H1 (cell line): ENCODE data around the gene PURA. TPM values are rescaled to one million over a fixed set of nuclear protein-coding genes. Genes with fewer than 3 reads are reported as not detected.

Experiments used
- CTCF ChIA-PET: fragments of 300-600 bp; sonication (Branson Sonifier 250); formaldehyde crosslinking; loops from one replicate; lab custom pipeline; 2021; ENCODE audit not compliant: partially characterized antibody; lab: Charles Lee
- POLR2A ChIA-PET: fragments of 300-600 bp; sonication (Branson Sonifier 250); formaldehyde crosslinking; loops from one replicate; lab custom pipeline; 2021; ENCODE audit warnings: inconsistent platforms; ENCODE audit not compliant: partially characterized antibody; lab: Charles Lee
- DNase-seq, 2 experiments: peaks; one replicate each; pipeline versions ENCODE4 v3.0.0 to v3.0.0-alpha.2; 2010 to 2022; ENCODE audit warnings: low spot score in 2 of 2, low read depth in 1 of 2, mixed read lengths in 1 of 2
- FAIRE-seq: peaks from 2 replicates; lab custom pipeline; 2011; peaks lifted over from hg19 to GRCh38; lab: Jason Lieb, UNC
- H2AFZ ChIP-seq: 2 replicates; pipeline ENCODE4 v1.8.1; 2012; ENCODE audit warnings: low read length, inconsistent platforms
- H2AK5ac ChIP-seq: 2 replicates; pipeline ENCODE4 v1.6.1; 2013; ENCODE audit warnings: low read depth, low read length
- H2BK120ac ChIP-seq: replicated peaks from 2 replicates; pipeline ENCODE3; 2013; ENCODE audit warnings: low read depth, low read length, inconsistent platforms
- H2BK12ac ChIP-seq: 2 replicates; pipeline ENCODE4 v1.6.1; 2013; ENCODE audit warnings: low read depth, low read length
- H2BK15ac ChIP-seq: 2 replicates; pipeline ENCODE4 v1.6.1; 2013; ENCODE audit warnings: low read length
- H2BK20ac ChIP-seq: 2 replicates; pipeline ENCODE4 v1.6.1; 2013; ENCODE audit warnings: low read length
- H2BK5ac ChIP-seq: 2 replicates; pipeline ENCODE4 v1.6.1; 2013; ENCODE audit warnings: low read depth, low read length
- H3K14ac ChIP-seq: 2 replicates; pipeline ENCODE4 v1.6.1; 2013; ENCODE audit warnings: inconsistent platforms; ENCODE audit not compliant: insufficient read length
- H3K18ac ChIP-seq: 2 replicates; pipeline ENCODE4 v1.6.1; 2013; ENCODE audit warnings: low read length; ENCODE audit errors: extremely low read depth
- H3K23ac ChIP-seq: 2 replicates; pipeline ENCODE4 v1.6.1; 2013; ENCODE audit warnings: inconsistent platforms; ENCODE audit not compliant: insufficient read length
- H3K23me2 ChIP-seq: 2 replicates; pipeline ENCODE4 v1.6.1; 2013; ENCODE audit warnings: low read depth, low read length
- H3K27ac ChIP-seq: 2 replicates; pipeline ENCODE4 v1.6.1; 2011; ENCODE audit warnings: low read depth, low read length, inconsistent platforms
- H3K27me3 ChIP-seq, 4 experiments: replicated peaks in 1 of 4; 1 replicate in 1 of 4; 2 replicates in 3 of 4; pipeline versions ENCODE4 v1.6.1 to v1.8.1; 2011 to 2013; ENCODE audit warnings: low read length in 3 of 4, mild to moderate bottlenecking in 3 of 4, inconsistent platforms in 2 of 4, mixed read lengths in 2 of 4, moderate library complexity in 1 of 4; ENCODE audit not compliant: control insufficient read depth in 3 of 4, insufficient read depth in 3 of 4; ENCODE audit errors: extremely low read depth in 1 of 4
- H3K36me3 ChIP-seq, 4 experiments: 2 replicates each; pipeline versions ENCODE4 v1.6.1 to v1.8.1; 2011 to 2013; ENCODE audit warnings: mild to moderate bottlenecking in 4 of 4, low read length in 3 of 4, moderate library complexity in 2 of 4, control low read depth in 1 of 4, inconsistent platforms in 1 of 4; ENCODE audit not compliant: insufficient read depth in 4 of 4, control insufficient read depth in 2 of 4
- H3K4ac ChIP-seq: replicated peaks from 2 replicates; pipeline ENCODE3; 2013; ENCODE audit warnings: low read length, low read depth, mixed read lengths, inconsistent platforms; ENCODE audit not compliant: insufficient read length
- H3K4me1 ChIP-seq, 4 experiments: replicated peaks in 1 of 4; 1 replicate in 1 of 4; 2 replicates in 3 of 4; pipeline versions ENCODE4 v1.6.1 to v1.8.1; 2011 to 2013; ENCODE audit warnings: low read length in 3 of 4, inconsistent platforms in 2 of 4, mixed read lengths in 1 of 4; ENCODE audit not compliant: insufficient read depth in 4 of 4, control insufficient read depth in 3 of 4
- H3K4me2 ChIP-seq, 2 experiments: 2 replicates each; pipeline versions ENCODE4 v1.6.1 to v1.8.1; 2011 to 2013; ENCODE audit warnings: low read depth in 2 of 2, low read length in 2 of 2, control low read depth in 1 of 2, inconsistent platforms in 1 of 2, mild to moderate bottlenecking in 1 of 2; ENCODE audit not compliant: insufficient read depth in 1 of 2
- H3K4me3 ChIP-seq, 4 experiments: fragments of 200-600, 300-600 bp in 1 of 4; sonication (generic), shearing (Covaris generic), sonication (Bioruptor Twin) in 1 of 4; 2 replicates each; pipeline versions ENCODE4 v1.5.1 to v1.8.1; 2011 to 2016; ENCODE audit warnings: low read length in 4 of 4, low read depth in 3 of 4, control low read depth in 2 of 4, inconsistent platforms in 2 of 4, mild to moderate bottlenecking in 2 of 4, mixed read lengths in 1 of 4, moderate library complexity in 1 of 4; ENCODE audit not compliant: insufficient read depth in 2 of 4; ENCODE audit errors: extremely low read depth in 1 of 4
- H3K56ac ChIP-seq: replicated peaks from 2 replicates; pipeline ENCODE3; 2013; ENCODE audit warnings: low read depth, mild to moderate bottlenecking, mixed read lengths, low read length, inconsistent platforms; ENCODE audit not compliant: insufficient read length
- H3K79me1 ChIP-seq: 2 replicates; pipeline ENCODE4 v1.6.1; 2013; ENCODE audit warnings: low read depth, low read length, control low read depth
- H3K79me2 ChIP-seq, 2 experiments: 2 replicates each; pipeline versions ENCODE4 v1.6.1 to v1.8.1; 2012 to 2013; ENCODE audit warnings: low read length in 2 of 2, mild to moderate bottlenecking in 2 of 2, inconsistent platforms in 1 of 2; ENCODE audit not compliant: insufficient read depth in 2 of 2, control insufficient read depth in 1 of 2
- H3K9ac ChIP-seq, 4 experiments: replicated peaks in 1 of 4; 1 replicate in 1 of 4; 2 replicates in 3 of 4; pipeline versions ENCODE4 v1.6.1 to v1.8.1; 2011 to 2013; ENCODE audit warnings: low read depth in 3 of 4, low read length in 3 of 4, control low read depth in 2 of 4, mild to moderate bottlenecking in 2 of 4, moderate library complexity in 2 of 4, inconsistent platforms in 1 of 4; ENCODE audit errors: extremely low read depth in 1 of 4
- H3K9me3 ChIP-seq, 2 experiments: 2 replicates each; pipeline versions ENCODE4 v1.6.1 to v1.8.1; 2012 to 2013; ENCODE audit warnings: mild to moderate bottlenecking in 2 of 2, moderate library complexity in 2 of 2, control low read depth in 1 of 2, inconsistent platforms in 1 of 2, low read depth in 1 of 2, low read length in 1 of 2, mixed read lengths in 1 of 2; ENCODE audit not compliant: insufficient read depth in 2 of 2
- H4K20me1 ChIP-seq, 2 experiments: replicated peaks in 1 of 2; 2 replicates each; pipeline versions ENCODE3 to v1.8.1; 2011 to 2013; ENCODE audit warnings: inconsistent platforms in 2 of 2, low read length in 2 of 2, mild to moderate bottlenecking in 1 of 2; ENCODE audit not compliant: insufficient read depth in 2 of 2, control insufficient read depth in 1 of 2
- H4K5ac ChIP-seq: 2 replicates; pipeline ENCODE4 v1.6.1; 2013; ENCODE audit warnings: low read length, low read depth, mixed read lengths, inconsistent platforms; ENCODE audit not compliant: insufficient read length
- H4K8ac ChIP-seq: 2 replicates; pipeline ENCODE4 v1.8.0; 2013; ENCODE audit warnings: mild to moderate bottlenecking, moderate library complexity, low read length, inconsistent platforms; ENCODE audit not compliant: insufficient read depth; ENCODE audit errors: extremely low read depth
- H4K91ac ChIP-seq: replicated peaks from 2 replicates; pipeline ENCODE3; 2013; ENCODE audit warnings: low read length, mixed read lengths, inconsistent platforms; ENCODE audit not compliant: insufficient read length
- ASH2L ChIP-seq: fragments of 200-600, 300-600 bp; sonication (generic); IDR thresholded peaks from one replicate; pipeline ENCODE4 v1.7.1; 2017; ENCODE audit warnings: low read length
- HDAC2 ChIP-seq, 2 experiments: fragments of 300-600 bp in 1 of 2; sonication (generic) in 1 of 2; IDR thresholded peaks; 2 replicates each; pipeline ENCODE4 v1.6.1; 2011 to 2012; ENCODE audit warnings: low read depth in 2 of 2, low read length in 2 of 2, mild to moderate bottlenecking in 2 of 2, moderate library complexity in 2 of 2, borderline replicate concordance in 1 of 2, inconsistent platforms in 1 of 2
- HDAC6 ChIP-seq: IDR thresholded peaks from one replicate; pipeline ENCODE4 v1.7.1; 2012; ENCODE audit warnings: low read depth, mild to moderate bottlenecking, inconsistent platforms, low read length, moderate library complexity
- MAFK ChIP-seq: IDR thresholded peaks from 2 replicates; pipeline ENCODE4 v1.6.1; 2012; ENCODE audit warnings: low read depth, mild to moderate bottlenecking, improper control_type of control experiment, low read length
- PHF8 ChIP-seq: fragments of 200-600 bp; sonication (generic); conservative IDR thresholded peaks from 2 replicates; pipeline ENCODE4 v1.7.1; 2012; ENCODE audit warnings: low read depth, mild to moderate bottlenecking, inconsistent platforms, low read length, moderate library complexity
- POLR2A ChIP-seq, 2 experiments: IDR thresholded peaks; 1 replicate in 1 of 2; 2 replicates in 1 of 2; pipeline ENCODE4 v1.6.1; 2011; ENCODE audit warnings: low read depth in 2 of 2, low read length in 2 of 2, mild to moderate bottlenecking in 2 of 2; ENCODE audit errors: control extremely low read depth in 1 of 2
- RBBP5 ChIP-seq: IDR thresholded peaks from 2 replicates; pipeline ENCODE4 v1.7.1; 2012; ENCODE audit warnings: low read depth, mild to moderate bottlenecking, inconsistent platforms, low read length, moderate library complexity, borderline replicate concordance
- SRF ChIP-seq: IDR thresholded peaks from 2 replicates; pipeline ENCODE4 v1.6.1; 2011; ENCODE audit warnings: mild to moderate bottlenecking, low read depth, low read length, moderate library complexity
- SUZ12 ChIP-seq: fragments of 200-600 bp; sonication (generic); IDR thresholded peaks from 2 replicates; pipeline ENCODE4 v1.6.1; 2012; ENCODE audit warnings: mild to moderate bottlenecking, inconsistent platforms, low read length, moderate library complexity, mixed read lengths
- TAF1 ChIP-seq: IDR thresholded peaks from 2 replicates; pipeline ENCODE4 v1.6.1; 2011; ENCODE audit warnings: mild to moderate bottlenecking, low read depth, low read length
- TAF7 ChIP-seq: optimal IDR thresholded peaks from 2 replicates; pipeline ENCODE3; 2011; ENCODE audit warnings: low read depth, mild to moderate bottlenecking, inconsistent platforms, low read length, moderate library complexity, borderline replicate concordance
- TBP ChIP-seq: IDR thresholded peaks from 2 replicates; pipeline ENCODE4 v1.6.1; 2011; ENCODE audit warnings: low read depth, low read length, improper control_type of control experiment
- WGBS, 2 experiments: shearing (Covaris generic) in 1 of 2; methylation state at CpG; one replicate each; pipeline versions ENCODE4 v1.1.6 to v1.1.7; 2013 to 2015; ENCODE audit warnings: low lambda C conversion rate in 2 of 2, mixed read lengths in 2 of 2, inconsistent platforms in 1 of 2, low coverage in 1 of 2, missing lambda C conversion rate in 1 of 2; ENCODE audit not compliant: insufficient replicate concordance in 2 of 2, insufficient coverage in 1 of 2, insufficient read length in 1 of 2; ENCODE audit errors: extremely low coverage in 1 of 2, missing lambda C conversion rate in 1 of 2; 5-methylcytosine and 5-hydroxymethylcytosine counted together
- polyA plus RNA-seq, 7 experiments: library from polyadenylated mRNA; depleted of rRNA in 3 of 7; stranded (reverse) in 5 of 7; unstranded in 2 of 7; fragments of >200 nt in 5 of 7; fragments of 200-250 nt in 2 of 7; gene quantifications; 1 replicate in 5 of 7; 2 replicates in 1 of 7; 4 replicates in 1 of 7; pipeline versions ENCODE4 v1.2.1 to v1.2.3, GENCODE V29; 2011 to 2013; ENCODE audit warnings: missing spikeins in 2 of 7, mixed read lengths in 2 of 7
- total RNA-seq: library from RNA; stranded (reverse); fragmentation: NEBNext Ultra II Directional; extraction: Animal tissue kit (Norgen Biotek cat#: 25700); gene quantifications from 2 replicates; pipeline ENCODE4 v1.2.1, GENCODE V29; 2021
- TF ChIP-seq, protein P1 (sequence below): IDR thresholded peaks from 2 replicates; pipeline ENCODE4 v1.6.1; 2012; ENCODE audit warnings: low read length, inconsistent platforms

PURA gene
- total and polyA plus RNA-seq, 2 of the 8 experiments (the other 6 are each of a cell fraction or from before 2014, with no cell fraction given) = 0.98 to 2.1 TPM

- no peak within 1 kb of the TSS for H2BK12ac ChIP-seq
- H2BK15ac ChIP-seq = no peak within 1 kb of the TSS
- no peaks in the 10 kb centered on the region for H4K20me1 ChIP-seq
- H3K9ac ChIP-seq = no peak within 1 kb of the TSS
- no peak within 1 kb of the TSS for H2BK5ac ChIP-seq
- no peak within 1 kb of the TSS for H3K56ac ChIP-seq
- no peaks in the 10 kb centered on the region for H3K9me3 ChIP-seq
- no peak within 1 kb of the TSS for H3K23ac ChIP-seq
- no peaks in the 10 kb centered on the region; a peak in 1 of 7 replicates for H3K27me3 ChIP-seq
- no peak within 1 kb of the TSS for H2AK5ac ChIP-seq
- H2BK120ac ChIP-seq = no peak within 1 kb of the TSS
- no peak within 1 kb of the TSS for H3K14ac ChIP-seq
- ChIA-PET CTCF (interaction anchor here (1.4 to 2.1 kb wide), 3 partner anchors 19 to 21 kb away, joined by 3 to 10 read pairs (median 3); no protein-coding TSS in a partner anchor), POLR2A (no interaction called here)
- H3K23me2 ChIP-seq = no peaks in the 10 kb centered on the region
- FAIRE-seq (no peak), DNase-seq (no peak)
- H3K4ac ChIP-seq = no peak within 1 kb of the TSS
- no peak within 1 kb of the TSS for H2BK20ac ChIP-seq
- no peak within 1 kb of the TSS for H3K4me2 ChIP-seq
- no peak within 1 kb of the TSS for H2AFZ ChIP-seq
- WGBS, 2 experiments = 88% methylated on average over 4 of the region's 4 CpGs; no CpG with 5 or more reads in 1 of the 2 experiments
- H4K91ac ChIP-seq = no peak within 1 kb of the TSS
- no peak within 1 kb of the TSS for H4K8ac ChIP-seq
- no peak within 1 kb of the TSS for H3K27ac ChIP-seq
- no peaks in the 10 kb centered on the region for H3K36me3 ChIP-seq
- H3K79me2 ChIP-seq = no peaks in the 10 kb centered on the region
- H3K4me1 ChIP-seq = peaks cover 0 to 2% (median 0%) of the 10 kb centered on the region in 4 experiments; a peak in 1 of 7 replicates
- no peak within 1 kb of the TSS for H3K4me3 ChIP-seq
- H4K5ac ChIP-seq = no peak within 1 kb of the TSS
- no peak within 1 kb of the TSS for H3K18ac ChIP-seq
- no peaks in the 10 kb centered on the region for H3K79me1 ChIP-seq
- TF ChIP-seq SRF (no peak), SUZ12 (no peak), HDAC2 (IDR thresholded peaks at IDR 0.05; ENCODE audit: borderline replicate concordance in 1 of 2, low read depth in 2 of 2, low read length in 2 of 2) (no peak), PHF8 (no peak), TAF7 (no peak), ASH2L (no peak), TAF1 (no peak), TBP (no peak), RBBP5 (no peak), MAFK (no peak), POLR2A (IDR thresholded peaks at IDR 0.05; ENCODE audit: control extremely low read depth in 1 of 2, low read depth in 2 of 2, low read length in 2 of 2) (no peak), HDAC6 (no peak)
- TF ChIP-seq, protein P1, sequence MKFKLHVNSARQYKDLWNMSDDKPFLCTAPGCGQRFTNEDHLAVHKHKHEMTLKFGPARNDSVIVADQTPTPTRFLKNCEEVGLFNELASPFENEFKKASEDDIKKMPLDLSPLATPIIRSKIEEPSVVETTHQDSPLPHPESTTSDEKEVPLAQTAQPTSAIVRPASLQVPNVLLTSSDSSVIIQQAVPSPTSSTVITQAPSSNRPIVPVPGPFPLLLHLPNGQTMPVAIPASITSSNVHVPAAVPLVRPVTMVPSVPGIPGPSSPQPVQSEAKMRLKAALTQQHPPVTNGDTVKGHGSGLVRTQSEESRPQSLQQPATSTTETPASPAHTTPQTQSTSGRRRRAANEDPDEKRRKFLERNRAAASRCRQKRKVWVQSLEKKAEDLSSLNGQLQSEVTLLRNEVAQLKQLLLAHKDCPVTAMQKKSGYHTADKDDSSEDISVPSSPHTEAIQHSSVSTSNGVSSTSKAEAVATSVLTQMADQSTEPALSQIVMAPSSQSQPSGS = no peak
These were observed 11.7 kb downstream of the PURA start, which contains the start of gene IGIP for GRCh38 chr5:140125637-140126036. TSS of gene IGIP (plus strand) at chr5:140125937. CDS start at chr5:140128477, 2,540 bp downstream.
